Astrocyte (in vitro differentiated cells and primary cell): ENCODE results near the gene USP14.

Source experiments
- EZH2 ChIP-seq: IDR thresholded peaks from 2 replicates; pipeline ENCODE4 v1.6.1; 2012; ENCODE audit warnings: mild to moderate bottlenecking, low read length, inconsistent platforms; ENCODE audit not compliant: insufficient read depth
- TF ChIP-seq, protein P1 (sequence below): IDR thresholded peaks from 2 replicates; pipeline ENCODE4 v1.5.1; 2011; ENCODE audit warnings: low read depth, mild to moderate bottlenecking, inconsistent platforms, low read length, moderate library complexity; ENCODE audit not compliant: insufficient read depth

DNA sequence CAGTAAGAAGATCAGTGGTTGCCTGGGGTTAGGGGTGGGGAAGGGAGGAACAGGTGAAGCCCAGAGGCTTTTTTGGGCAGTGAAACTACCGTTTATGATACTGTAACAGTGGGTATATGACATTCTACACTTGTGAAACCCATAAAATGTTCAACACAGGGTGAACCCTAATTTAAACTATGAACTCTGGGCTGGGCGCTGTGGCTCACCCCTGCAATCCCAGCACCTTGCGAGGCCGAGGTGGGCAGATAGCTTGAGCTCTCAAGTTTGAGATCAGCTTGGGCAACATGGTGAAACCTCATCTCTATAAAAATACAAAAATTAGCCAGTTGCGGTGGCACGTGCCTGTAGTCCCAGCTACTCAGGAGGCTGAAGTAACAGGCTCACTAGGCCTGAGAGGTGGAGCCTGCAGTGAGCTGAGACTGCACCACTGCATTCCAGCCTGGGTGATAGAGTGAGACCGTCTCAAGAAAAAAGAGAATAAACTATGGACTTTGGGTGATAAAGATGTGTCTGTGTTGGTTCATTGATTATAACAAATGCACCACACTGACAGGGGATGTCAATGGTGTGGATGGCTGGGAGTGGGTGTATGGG lies 17.6 kb upstream of the USP14 start:
- TF ChIP-seq, protein P1, sequence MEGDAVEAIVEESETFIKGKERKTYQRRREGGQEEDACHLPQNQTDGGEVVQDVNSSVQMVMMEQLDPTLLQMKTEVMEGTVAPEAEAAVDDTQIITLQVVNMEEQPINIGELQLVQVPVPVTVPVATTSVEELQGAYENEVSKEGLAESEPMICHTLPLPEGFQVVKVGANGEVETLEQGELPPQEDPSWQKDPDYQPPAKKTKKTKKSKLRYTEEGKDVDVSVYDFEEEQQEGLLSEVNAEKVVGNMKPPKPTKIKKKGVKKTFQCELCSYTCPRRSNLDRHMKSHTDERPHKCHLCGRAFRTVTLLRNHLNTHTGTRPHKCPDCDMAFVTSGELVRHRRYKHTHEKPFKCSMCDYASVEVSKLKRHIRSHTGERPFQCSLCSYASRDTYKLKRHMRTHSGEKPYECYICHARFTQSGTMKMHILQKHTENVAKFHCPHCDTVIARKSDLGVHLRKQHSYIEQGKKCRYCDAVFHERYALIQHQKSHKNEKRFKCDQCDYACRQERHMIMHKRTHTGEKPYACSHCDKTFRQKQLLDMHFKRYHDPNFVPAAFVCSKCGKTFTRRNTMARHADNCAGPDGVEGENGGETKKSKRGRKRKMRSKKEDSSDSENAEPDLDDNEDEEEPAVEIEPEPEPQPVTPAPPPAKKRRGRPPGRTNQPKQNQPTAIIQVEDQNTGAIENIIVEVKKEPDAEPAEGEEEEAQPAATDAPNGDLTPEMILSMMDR: no peak
- no peak for TF ChIP-seq EZH2
